Parathyroid adenoma (tissue), 2 donors: Measurements from ENCODE around the gene SLC11A2.
"Not testable (repeated sequence)": the region's sequence is repeated elsewhere in the genome, so short reads cannot be mapped to it uniquely, and the experiment has no call there.

Source experiments
- H2AFZ ChIP-seq: fragments of 300-600 bp; sonication (generic); one replicate; pipeline ENCODE4 v1.7.0; 2017; ENCODE audit warnings: antibody characterized with exemption, mild to moderate bottlenecking
- H3K27ac ChIP-seq: fragments of 300-600 bp; sonication (generic); one replicate; pipeline ENCODE4 v1.7.0; 2017
- H3K27me3 ChIP-seq: fragments of 300-600 bp; sonication (generic); one replicate; pipeline ENCODE4 v1.7.0; 2017; ENCODE audit warnings: low read length; ENCODE audit not compliant: control insufficient read depth, insufficient read depth
- H3K36me3 ChIP-seq: fragments of 300-600 bp; sonication (generic); one replicate; pipeline ENCODE4 v1.7.0; 2017; ENCODE audit warnings: low read length; ENCODE audit not compliant: control insufficient read depth, insufficient read depth
- H3K4me1 ChIP-seq: fragments of 300-600 bp; sonication (generic); one replicate; pipeline ENCODE4 v1.7.0; 2017; ENCODE audit warnings: control low read depth
- H3K4me2 ChIP-seq: fragments of 300-600 bp; sonication (generic); one replicate; pipeline ENCODE4 v1.7.0; 2017; ENCODE audit warnings: low read length
- H3K4me3 ChIP-seq: fragments of 300-600 bp; sonication (generic); one replicate; pipeline ENCODE4 v1.7.0; 2017; ENCODE audit warnings: low read depth, low read length
- H3K79me2 ChIP-seq: fragments of 300-600 bp; sonication (generic); one replicate; pipeline ENCODE4 v1.7.0; 2017; ENCODE audit warnings: control low read depth
- H3K9ac ChIP-seq: fragments of 300-600 bp; sonication (generic); one replicate; pipeline ENCODE4 v1.7.0; 2017; ENCODE audit warnings: mild to moderate bottlenecking
- H3K9me3 ChIP-seq: fragments of 300-600 bp; sonication (generic); one replicate; pipeline ENCODE4 v1.7.0; 2017; ENCODE audit warnings: low read length; ENCODE audit not compliant: control insufficient read depth
- CTCF ChIP-seq: fragments of 300-600 bp; sonication (generic); IDR thresholded peaks from one replicate; pipeline ENCODE4 v1.7.0; 2017; ENCODE audit warnings: antibody characterized with exemption, mild to moderate bottlenecking
- donor health status: primary hyperparathyroidism.

The SLC11A2 gene

GRCh38 chr12:50960130-50960529 is 66.1 kb downstream of the SLC11A2 start:
- Histone ChIP-seq H3K9ac (no peak overlapping the region), H3K27me3 (no peaks in the 10 kb centered on the region)

GRCh38 chr12:50955697-50956096 is 70.5 kb downstream of the SLC11A2 start:
- Histone ChIP-seq H3K9me3 (no peaks in the 10 kb centered on the region), H3K4me3 (no peak overlapping the region), H3K36me3 (no peaks in the 10 kb centered on the region), H3K27me3 (no peaks in the 10 kb centered on the region), H3K79me2 (no peaks in the 10 kb centered on the region), H3K4me2 (no peak overlapping the region), H3K4me1 (no peaks in the 10 kb centered on the region), H2AFZ (no peak overlapping the region), H3K27ac (no peak overlapping the region), H3K9ac (no peak overlapping the region)
- TF ChIP-seq CTCF: no peak

More at GRCh38 chr12:50960130-50960529, 66.1 kb downstream of the SLC11A2 start:
- Histone ChIP-seq H3K4me2 (no peak overlapping the region), H3K9me3 (no peaks in the 10 kb centered on the region), H3K4me3 (no peak overlapping the region), H3K79me2 (no peaks in the 10 kb centered on the region), H2AFZ (no peak overlapping the region), H3K36me3 (no peaks in the 10 kb centered on the region), H3K27ac (no peak overlapping the region), H3K4me1 (no peaks in the 10 kb centered on the region)
- TF ChIP-seq CTCF: no peak

DNA sequence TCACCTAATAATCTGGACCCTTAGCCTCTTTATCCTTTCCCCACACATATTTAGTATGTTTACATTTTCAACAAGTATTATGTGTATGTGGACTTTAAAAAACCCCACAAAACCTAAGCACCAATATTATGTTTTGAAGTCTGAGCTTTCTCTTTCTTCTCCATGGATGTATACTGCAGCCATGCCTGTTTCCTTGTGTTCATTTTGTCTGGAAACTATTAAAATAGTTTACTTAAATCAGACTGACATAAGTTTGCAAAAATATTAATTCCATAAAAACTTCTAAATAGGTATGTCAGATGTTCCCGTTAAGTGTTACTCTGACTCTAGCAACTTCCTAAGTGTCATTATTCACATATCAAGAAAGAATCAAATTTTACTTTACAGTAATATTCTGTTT is 70.9 kb downstream of the SLC11A2 start:
- no peak overlapping the region for H3K4me2 ChIP-seq
- H3K79me2 ChIP-seq: no peaks in the 10 kb centered on the region
- no peak overlapping the region for H3K27ac ChIP-seq
- no peaks in the 10 kb centered on the region for H3K4me1 ChIP-seq
- H3K4me3 ChIP-seq: no peak overlapping the region
- no peaks in the 10 kb centered on the region for H3K9me3 ChIP-seq
- no peaks in the 10 kb centered on the region for H3K27me3 ChIP-seq
- no peak overlapping the region for H2AFZ ChIP-seq
- no peaks in the 10 kb centered on the region for H3K36me3 ChIP-seq
- no peak overlapping the region for H3K9ac ChIP-seq
- no peak for TF ChIP-seq CTCF

DNA sequence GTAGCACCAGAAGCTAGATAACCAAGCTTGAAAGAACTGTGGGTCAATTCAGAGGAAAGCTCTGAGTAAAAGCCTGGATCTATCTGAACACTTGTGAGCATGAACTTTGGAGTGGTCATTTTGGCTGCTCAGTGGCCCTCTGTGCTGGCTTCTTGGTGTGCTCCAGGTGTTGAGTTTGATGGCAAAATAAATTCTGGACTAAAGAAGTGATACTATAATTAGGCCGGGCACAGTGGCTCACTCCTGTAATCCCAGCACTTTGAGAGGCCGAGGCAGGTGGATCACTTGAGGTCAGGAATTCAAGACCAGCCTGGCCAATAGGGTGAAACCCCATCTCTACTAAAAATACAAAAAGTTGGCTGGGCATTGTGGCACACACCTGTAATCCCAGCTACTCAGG is 71.4 kb downstream of the SLC11A2 start:
- not testable (repeated sequence) for H3K27me3 ChIP-seq, H3K4me1 ChIP-seq, H3K4me2 ChIP-seq, H3K27ac ChIP-seq, H3K9me3 ChIP-seq, H3K9ac ChIP-seq, H3K4me3 ChIP-seq, H3K79me2 ChIP-seq, H3K36me3 ChIP-seq, H2AFZ ChIP-seq

- no peaks in the 10 kb centered on the region for H3K79me2 ChIP-seq
- no peaks in the 10 kb centered on the region for H3K4me1 ChIP-seq
- H3K27ac ChIP-seq: no peak overlapping the region
- no peak for TF ChIP-seq CTCF
- no peak overlapping the region for H3K4me2 ChIP-seq
- no peaks in the 10 kb centered on the region for H3K36me3 ChIP-seq
- no peak overlapping the region for H3K4me3 ChIP-seq
- H3K9ac ChIP-seq: no peak overlapping the region
- H2AFZ ChIP-seq: no peak overlapping the region
- no peaks in the 10 kb centered on the region for H3K27me3 ChIP-seq
- H3K9me3 ChIP-seq: no peaks in the 10 kb centered on the region
These were observed 73.1 kb downstream of the SLC11A2 start for GRCh38 chr12:50953047-50953446.
